Epithelial cell of esophagus (primary cell): ENCODE data around the gene DRG1.

Source experiments
- DNase-seq: peaks from one replicate; pipeline ENCODE4 v3.0.0; 2010; ENCODE audit warnings: low read depth
- H3K4me3 ChIP-seq: 2 replicates; pipeline ENCODE4 v1.5.1; 2011; ENCODE audit warnings: mild to moderate bottlenecking, low read length, control low read depth
- TF ChIP-seq, protein P1 (sequence below): IDR thresholded peaks from 2 replicates; pipeline ENCODE4 v1.5.1; 2011; ENCODE audit warnings: low read depth, mild to moderate bottlenecking, low read length, control low read depth, inconsistent platforms; ENCODE audit not compliant: insufficient read depth; ENCODE audit errors: missing control alignments

DRG1 gene, protein sequence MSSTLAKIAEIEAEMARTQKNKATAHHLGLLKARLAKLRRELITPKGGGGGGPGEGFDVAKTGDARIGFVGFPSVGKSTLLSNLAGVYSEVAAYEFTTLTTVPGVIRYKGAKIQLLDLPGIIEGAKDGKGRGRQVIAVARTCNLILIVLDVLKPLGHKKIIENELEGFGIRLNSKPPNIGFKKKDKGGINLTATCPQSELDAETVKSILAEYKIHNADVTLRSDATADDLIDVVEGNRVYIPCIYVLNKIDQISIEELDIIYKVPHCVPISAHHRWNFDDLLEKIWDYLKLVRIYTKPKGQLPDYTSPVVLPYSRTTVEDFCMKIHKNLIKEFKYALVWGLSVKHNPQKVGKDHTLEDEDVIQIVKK

DNA sequence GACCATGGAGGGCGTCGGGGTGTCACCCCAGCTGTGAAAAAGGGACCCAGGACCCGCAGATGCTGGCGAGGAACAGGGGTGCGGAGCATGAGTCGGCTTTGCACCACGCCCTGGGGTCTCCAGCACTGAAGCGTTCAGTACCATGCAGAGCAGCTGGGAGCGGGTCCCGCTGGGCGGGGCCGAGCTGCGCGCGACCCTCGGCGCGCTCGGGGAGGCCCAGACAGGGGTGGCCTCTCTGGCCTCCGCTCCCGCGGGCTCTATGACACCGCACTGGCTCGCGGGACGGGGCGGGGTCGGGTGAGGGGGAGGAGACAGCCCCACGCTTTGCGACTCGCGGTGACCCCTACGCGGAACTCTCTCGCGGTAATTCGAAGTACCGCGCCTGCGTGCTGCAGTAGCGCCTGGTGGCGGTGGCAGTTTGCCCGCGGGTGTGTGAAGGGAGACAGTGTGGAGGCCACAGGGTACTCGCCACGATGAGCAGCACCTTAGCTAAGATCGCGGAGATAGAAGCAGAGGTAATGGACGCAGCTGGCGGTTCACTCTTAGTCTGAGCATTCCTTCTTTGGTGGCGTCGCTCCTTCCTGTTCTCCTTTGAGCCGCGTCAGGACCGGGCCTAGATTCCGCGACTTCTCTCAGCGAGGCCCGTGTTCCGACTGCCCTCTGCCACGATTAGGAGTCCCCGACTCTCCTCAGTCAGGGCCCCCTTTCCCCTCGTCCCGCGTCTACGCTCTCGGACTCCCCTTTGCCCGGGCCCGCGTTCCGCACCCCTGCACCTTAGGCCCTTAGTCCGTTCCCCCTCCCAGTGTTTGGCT lies at the start of gene DRG1:
Gene DRG1, plus strand, starts transcription at position 394 of the 812 bp plus-strand sequence. Its CDS starts 80 bp downstream, at position 474.
- peak within 1 kb of the TSS; percentile 98 for H3K4me3 ChIP-seq
- DNase-seq, result peak; percentile 93
- TF ChIP-seq, protein P1, sequence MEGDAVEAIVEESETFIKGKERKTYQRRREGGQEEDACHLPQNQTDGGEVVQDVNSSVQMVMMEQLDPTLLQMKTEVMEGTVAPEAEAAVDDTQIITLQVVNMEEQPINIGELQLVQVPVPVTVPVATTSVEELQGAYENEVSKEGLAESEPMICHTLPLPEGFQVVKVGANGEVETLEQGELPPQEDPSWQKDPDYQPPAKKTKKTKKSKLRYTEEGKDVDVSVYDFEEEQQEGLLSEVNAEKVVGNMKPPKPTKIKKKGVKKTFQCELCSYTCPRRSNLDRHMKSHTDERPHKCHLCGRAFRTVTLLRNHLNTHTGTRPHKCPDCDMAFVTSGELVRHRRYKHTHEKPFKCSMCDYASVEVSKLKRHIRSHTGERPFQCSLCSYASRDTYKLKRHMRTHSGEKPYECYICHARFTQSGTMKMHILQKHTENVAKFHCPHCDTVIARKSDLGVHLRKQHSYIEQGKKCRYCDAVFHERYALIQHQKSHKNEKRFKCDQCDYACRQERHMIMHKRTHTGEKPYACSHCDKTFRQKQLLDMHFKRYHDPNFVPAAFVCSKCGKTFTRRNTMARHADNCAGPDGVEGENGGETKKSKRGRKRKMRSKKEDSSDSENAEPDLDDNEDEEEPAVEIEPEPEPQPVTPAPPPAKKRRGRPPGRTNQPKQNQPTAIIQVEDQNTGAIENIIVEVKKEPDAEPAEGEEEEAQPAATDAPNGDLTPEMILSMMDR, result no peak

DNA sequence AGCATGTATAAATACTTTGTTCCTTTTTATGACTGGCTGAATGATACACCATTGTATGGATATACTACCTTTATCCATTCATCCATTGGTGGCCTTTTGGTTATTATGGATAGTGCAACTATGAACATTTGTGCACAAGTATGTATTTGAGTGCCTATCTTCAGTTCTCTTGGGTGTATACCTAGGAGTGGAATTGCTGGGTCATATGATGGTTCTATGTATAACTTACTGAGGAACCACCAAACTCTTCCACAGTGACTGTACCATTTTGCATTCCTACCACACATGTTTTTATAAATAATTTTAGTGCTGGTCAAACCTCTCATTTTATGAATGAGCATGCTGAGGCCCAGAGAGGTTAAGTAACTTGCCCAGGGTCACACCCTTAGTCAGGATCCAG lies 49.4 kb upstream of the DRG1 start:
- H3K4me3 ChIP-seq, result no peak overlapping the region
- TF ChIP-seq, protein P1, result no peak
- no peak for DNase-seq

DNA sequence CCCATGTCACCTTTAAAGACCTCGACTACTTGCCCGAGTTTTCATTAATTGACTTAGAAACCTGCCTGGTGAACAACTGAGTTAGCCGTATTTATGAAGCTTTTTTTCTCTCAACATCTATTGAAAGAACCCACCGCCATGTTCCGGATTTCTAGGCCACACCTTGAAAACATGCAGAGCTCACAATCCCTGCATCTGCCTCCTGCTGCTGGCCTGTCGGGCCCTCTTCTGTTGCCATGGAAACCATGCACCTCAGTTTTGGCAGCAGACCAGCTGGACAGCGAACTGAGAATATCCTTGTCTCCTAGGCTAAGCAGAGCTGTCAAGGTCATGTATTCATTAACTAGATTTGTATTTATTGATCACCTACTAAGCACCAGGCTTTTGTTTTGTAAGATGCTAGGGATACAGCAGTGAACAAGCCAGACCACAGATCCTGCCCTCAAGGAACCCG lies 49.0 kb upstream of the DRG1 start:
- TF ChIP-seq, protein P1, result no peak
- no peak overlapping the region for H3K4me3 ChIP-seq
- no peak for DNase-seq

DNA sequence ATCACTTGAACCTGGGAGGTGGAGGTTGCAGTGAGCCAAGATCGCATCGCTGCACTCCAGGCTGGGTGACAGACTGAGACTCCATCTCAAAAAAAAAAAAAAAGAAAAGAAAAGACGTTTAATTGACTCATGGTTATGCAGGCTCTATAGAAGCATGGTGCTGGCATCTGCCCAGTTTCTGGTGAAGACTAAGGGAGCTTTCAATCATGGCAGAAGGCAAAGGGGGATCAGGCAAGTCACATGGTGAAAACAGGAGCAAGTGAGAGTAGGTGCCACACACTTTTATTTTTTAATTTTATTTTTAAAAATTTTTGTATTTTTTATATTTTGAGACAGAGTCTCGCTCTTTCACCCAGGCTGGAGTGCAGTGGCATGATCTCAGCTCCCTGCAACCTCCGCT lies 44.9 kb upstream of the DRG1 start:
- TF ChIP-seq, protein P1, result no peak
- no peak for DNase-seq
- H3K4me3 ChIP-seq, result no peak overlapping the region

DNA sequence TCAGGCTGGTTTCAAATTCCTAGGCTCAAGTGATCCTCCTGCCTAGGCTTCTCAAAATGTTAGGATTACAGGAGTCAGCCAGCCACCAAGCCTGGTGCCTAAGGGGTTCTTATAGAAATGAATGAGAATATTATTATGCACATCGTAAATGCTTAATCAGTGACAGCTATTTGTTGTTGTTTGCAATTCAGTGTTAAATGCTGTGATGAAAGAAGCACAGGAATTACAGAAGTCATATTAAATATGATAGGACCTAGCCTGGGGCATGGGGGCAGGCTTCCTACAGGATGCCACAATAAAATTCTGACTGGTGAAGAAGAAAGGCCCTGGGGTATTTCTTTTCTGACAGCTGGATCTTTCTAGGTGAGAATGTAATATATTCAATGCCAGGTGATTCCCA lies 39.4 kb upstream of the DRG1 start:
- H3K4me3 ChIP-seq, result no peak overlapping the region
- DNase-seq, result no peak
- TF ChIP-seq, protein P1, result no peak

DNA sequence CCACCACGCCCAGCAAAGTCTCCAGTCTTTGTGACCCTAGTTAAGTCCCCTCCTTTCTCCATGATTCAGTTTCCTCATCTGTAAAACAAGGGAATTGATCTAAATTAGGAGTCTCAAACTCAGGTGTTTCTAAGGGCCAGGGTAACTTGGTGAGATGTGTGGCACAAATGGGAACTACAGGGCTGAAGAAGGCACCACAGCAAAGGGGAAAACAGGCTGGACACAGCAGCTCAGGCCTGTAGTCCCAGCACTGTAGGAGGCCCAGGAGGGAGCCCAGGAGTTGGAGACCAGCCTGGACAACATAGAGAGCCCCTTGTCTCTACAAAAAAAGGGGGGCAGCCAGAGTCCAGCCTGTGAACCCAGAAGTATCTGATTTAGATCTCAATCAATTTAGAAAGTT lies 37.7 kb upstream of the DRG1 start:
- TF ChIP-seq, protein P1, result no peak
- no peak for DNase-seq
- H3K4me3 ChIP-seq, result no peak overlapping the region
